GM21825 (cell line): ENCODE measurements around the gene IGSF8.

Experiments
- ATAC-seq: cut with Tn5 transposase; IDR thresholded peaks from one replicate; pipeline ENCODE4 v1.9.1; 2021; ENCODE audit warnings: mild to moderate bottlenecking, moderate library complexity; ENCODE audit not compliant: unreplicated experiment

IGSF8 gene

DNA sequence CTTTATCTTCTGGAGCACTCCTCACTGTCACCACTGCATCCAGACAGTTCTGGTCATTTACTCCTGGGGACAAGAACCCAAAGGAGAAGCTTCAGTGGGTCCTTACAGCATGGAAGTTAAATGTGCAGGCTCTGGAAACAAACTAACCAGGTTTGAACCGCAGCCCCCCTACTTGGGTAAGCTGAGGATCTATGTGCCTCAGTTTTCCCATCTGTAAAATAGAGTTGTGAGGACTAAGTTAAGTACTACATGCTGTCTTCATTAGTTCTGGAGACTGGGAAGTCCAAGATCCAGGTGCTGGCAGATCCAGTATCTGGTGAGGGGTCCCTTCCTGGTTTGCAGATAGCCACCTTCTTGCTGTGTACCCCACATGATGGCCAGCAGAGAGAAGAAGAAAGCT, 9.1 kb upstream of the IGSF8 start:
- ATAC-seq = no peak

- ATAC-seq = no peak
Measured at GRCh38 chr1:160105155-160105554, 6.7 kb upstream of the IGSF8 start.

- ATAC-seq = no peak
Measured at GRCh38 chr1:160104486-160104885, 6.1 kb upstream of the IGSF8 start.

GRCh38 chr1:160103658-160104408, 5.4 kb upstream of the IGSF8 start:
- no peak for ATAC-seq

DNA sequence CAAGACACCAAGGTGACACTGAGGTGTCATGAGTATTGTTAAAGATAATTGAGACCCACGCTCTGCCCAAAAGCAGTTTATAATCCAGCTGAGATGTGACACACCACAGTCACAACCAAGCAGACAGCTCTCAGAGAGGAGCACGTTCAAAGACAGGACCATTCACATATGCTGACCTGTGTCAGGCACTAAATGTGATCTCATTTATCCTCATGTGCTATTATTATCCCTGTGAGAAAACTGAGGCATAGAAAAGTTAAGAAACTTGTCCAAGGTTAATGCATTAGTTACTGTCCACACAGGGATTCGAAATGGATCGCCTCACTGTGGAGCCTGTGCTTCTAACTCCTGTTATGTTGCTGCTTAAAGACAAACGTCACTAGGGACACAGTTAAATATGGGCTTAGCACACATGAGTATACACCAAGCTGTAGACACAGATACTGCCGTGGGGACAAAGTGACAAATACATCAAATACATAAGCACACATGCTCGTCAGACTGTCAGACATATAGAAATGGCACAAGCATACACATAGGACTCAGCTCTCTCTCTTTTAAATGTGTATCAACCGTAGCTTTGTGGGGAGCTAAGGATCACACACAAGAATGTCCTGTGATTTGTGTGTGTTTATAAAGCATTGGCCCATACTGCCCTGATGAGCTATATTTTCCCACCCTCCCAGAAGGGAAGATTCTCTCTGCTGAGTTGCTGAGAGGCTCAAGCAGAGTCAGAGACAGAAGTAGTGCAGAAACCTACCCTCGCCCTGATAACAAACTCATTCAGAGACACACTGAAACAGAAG, 3.5 kb upstream of the IGSF8 start:
- no peak for ATAC-seq

DNA sequence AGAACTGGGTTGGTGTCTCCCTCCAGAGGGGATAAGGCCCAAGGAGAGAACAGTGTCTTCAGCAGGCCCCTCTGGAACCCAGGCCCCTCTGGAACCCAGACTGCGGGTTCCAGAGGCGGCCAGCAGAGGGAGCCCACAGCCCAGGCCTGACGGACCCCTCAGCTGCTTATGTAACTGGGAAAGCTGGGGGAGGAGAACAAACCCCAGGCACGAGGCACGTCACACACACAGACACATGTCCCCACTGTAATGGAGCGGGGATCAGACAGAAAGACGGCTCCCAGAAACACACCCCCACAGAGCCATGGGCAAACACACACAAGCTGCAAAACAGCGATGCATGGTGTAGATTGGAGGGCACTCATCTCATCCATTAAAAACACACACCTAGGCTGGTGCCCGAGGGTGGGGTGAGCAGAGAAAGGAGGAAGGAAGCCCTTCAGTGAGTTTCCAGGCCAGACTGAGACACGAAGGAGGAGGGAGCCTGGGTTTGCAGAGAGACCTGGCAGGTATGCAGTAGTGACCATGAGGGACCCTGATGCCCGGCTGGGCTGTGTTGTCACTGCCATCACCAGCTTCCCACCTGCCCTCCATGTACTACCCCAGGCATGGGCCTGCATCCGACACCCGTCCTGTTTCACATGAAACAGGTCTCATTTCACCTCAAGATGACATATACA, 2.8 kb upstream of the IGSF8 start:
- peak; percentile 25 for ATAC-seq

GRCh38 chr1:160099716-160100375, 1.4 kb upstream of the IGSF8 start:
- ATAC-seq = no peak

DNA sequence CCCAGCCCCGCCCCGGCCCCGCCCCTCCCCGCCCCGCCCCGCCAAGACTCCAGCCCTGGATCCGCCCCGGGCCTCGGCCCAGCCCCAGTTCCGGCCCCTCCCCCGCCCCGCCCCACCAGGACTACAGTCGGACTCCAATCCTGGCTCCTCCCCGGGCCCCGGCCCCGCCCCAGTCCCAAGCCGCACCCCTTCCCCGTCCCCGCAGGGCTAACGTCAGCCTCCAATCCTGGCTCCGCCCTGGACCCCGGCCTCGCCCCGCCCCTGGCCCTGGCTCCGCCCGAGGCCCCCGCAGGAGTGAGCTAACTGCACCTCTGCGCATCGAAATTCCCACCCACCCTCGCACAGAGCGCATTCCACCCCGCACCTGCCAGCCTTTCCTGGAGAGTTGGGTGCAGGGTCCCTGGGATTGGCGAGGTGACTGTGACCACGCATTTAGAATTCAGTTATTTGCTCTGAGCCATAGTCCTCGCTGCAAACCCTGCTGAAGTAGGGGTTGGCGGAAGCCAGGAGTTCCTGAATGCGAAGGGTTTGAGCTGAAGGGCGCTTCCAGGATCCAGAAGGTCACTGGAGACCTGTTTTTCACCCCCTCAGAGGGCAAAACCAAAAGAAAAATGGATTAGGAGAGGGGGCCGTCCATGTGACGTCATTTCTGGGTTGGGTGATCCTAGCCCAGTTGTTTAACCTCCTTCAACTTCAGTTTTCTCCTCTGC, 588 bp upstream of the IGSF8 start:
- peak; percentile 76 for ATAC-seq

GRCh38 chr1:160097151-160097910, 1.1 kb downstream of the IGSF8 start:
- ATAC-seq = no peak

GRCh38 chr1:160096274-160097116, 1.9 kb downstream of the IGSF8 start:
- ATAC-seq = no peak

GRCh38 chr1:160095382-160096105, 2.9 kb downstream of the IGSF8 start:
- ATAC-seq = no peak

DNA sequence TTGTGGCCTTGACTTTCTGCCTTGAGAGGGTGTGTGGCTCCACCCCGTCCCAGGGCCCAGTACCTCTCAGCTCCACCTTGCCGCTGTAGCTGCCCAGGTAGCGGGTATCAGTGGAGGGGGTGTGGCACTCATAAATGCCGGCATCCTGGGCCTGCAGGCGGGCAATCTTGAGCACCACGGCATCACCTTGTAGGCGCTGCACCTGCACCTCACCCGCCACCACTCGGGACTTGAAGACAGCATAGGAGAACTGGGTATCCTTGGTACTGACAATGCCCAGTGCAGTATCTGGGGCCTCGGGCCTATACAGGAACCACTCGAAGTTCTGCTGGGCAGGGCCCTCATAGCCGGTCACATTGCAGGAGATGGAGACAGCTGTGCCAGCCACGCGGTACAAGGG, 3.6 kb downstream of the IGSF8 start:
- ATAC-seq = no peak

- ATAC-seq = no peak
Measured at GRCh38 chr1:160094291-160094625, 4.2 kb downstream of the IGSF8 start.

DNA sequence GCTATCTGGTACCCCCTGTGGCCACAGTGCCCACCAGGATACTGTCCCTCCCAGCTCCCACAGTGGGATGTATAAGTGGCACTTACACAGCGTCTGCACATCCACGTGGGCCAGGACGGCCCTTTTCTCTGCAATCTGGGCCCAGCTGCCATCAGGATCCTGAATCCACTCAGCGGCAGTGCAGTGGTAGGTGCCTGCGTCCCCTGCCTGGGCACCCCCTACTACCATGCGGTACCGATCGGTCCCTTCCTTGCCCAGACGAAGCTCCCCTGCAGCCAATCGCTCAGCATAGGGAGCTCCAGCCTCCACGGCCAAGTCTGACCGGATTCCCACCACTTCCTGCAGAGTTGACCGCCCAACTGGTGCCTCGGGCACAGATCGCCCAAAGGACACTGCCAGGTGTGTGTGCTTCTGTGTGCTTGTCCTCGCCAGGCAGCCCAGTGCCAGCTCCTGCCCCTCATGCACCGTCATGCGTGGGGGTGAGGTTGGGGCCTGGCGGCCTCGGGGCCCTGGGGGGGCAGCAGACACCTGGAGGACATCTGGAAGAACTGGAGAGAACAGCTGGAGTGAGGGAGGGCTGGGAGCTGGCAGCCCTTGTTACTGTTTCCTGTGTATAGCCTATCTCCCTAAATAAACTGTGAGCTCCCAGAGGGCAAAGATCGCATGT, 4.7 kb downstream of the IGSF8 start:
- ATAC-seq = no peak

- no peak for ATAC-seq
Measured at GRCh38 chr1:160093069-160093395, 5.4 kb downstream of the IGSF8 start.

- ATAC-seq = no peak
Measured at GRCh38 chr1:160092366-160093068, 5.9 kb downstream of the IGSF8 start.

DNA sequence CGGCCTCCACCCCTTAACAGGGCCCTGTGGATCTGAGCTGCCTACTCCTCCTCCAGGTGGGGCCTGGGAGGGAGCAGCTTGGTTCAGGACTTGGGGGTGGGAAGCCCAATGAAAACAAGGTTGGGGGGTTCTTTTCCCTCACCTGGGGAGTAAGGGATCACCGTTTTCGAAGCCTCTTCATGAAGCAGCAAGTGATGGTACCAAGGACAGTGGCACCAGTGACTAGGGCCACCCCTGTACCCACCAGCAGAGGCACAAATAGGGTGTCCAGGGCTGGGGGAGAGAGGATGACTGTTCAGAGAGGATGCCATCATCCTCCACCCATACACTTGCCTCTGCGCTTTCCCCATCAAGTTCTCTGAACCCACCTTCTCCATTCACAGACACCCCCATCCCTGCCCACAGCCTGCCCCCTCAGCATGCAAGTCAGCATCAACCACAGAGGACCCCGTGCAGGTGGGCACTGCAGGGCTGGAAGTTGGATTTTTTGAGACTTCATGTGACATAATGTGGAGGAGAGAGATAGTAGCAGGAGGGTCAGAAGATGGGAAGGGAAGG, 6.7 kb downstream of the IGSF8 start:
- no peak for ATAC-seq
